Right cardiac atrium (tissue), 5 donors: ENCODE data around the gene ZDHHC21. TPM values are rescaled to one million over a fixed set of nuclear protein-coding genes. Genes with fewer than 3 reads are reported as not detected.

Experiments used
- ATAC-seq, 2 donors: fragments of 200-7000 bp; cut with Tn5 transposase; one replicate each; pipeline versions ENCODE4 v1.8.0 to v1.9.1; 2020; ENCODE audit warnings: moderate library complexity in 2 of 2, mild to moderate bottlenecking in 1 of 2
- DNase-seq, 3 donors: peaks; one replicate each; pipeline ENCODE4 v3.0.0-alpha.2; 2020
- H3K27ac ChIP-seq: one replicate; pipeline ENCODE4 v1.5.1; 2013; ENCODE audit warnings: mild to moderate bottlenecking, low read length, control low read depth, moderate library complexity
- H3K27me3 ChIP-seq: one replicate; pipeline ENCODE4 v1.6.1; 2013; ENCODE audit not compliant: control insufficient read depth, insufficient read depth
- H3K4me1 ChIP-seq: one replicate; pipeline ENCODE4 v1.6.1; 2013; ENCODE audit warnings: low read length; ENCODE audit not compliant: control insufficient read depth, insufficient read depth
- H3K4me3 ChIP-seq: one replicate; pipeline ENCODE4 v1.5.1; 2013; ENCODE audit warnings: low read length, control low read depth
- H3K9me3 ChIP-seq: one replicate; pipeline ENCODE4 v1.6.1; 2013; ENCODE audit warnings: low read length; ENCODE audit not compliant: control insufficient read depth
- WGBS: extraction: QIAGEN DNeasy Blood & Tissue Kit; methylation state at CpG from one replicate; pipeline ENCODE4 v1.1.7; 2013; 5-methylcytosine and 5-hydroxymethylcytosine counted together
- intact Hi-C, 4 donors: fragments of 100-400 bp; cut with DNase I; formaldehyde crosslinking; loops; one replicate each; pipeline versions ENCODE4 v1.11.0 to v1.14.0; 2022 to 2023
- polyA plus RNA-seq: library from polyadenylated mRNA; stranded (reverse); fragments of 200-250 nt; gene quantifications from one replicate; pipeline ENCODE4 v1.2.3, GENCODE V29; 2013
- total RNA-seq, 4 donors: library from RNA; stranded (reverse); fragmentation: NEBNext Ultra II Directional; extraction: Animal tissue kit (Norgen Biotek cat#: 25700); gene quantifications; one replicate each; pipeline ENCODE4 v1.2.1, GENCODE V29; 2021
- donor health status: healthy with polysubstance abuse.
- donor health status: DM: no; HTN: yes; CAD: no.
- donor health status: DM: no; HTN: no; CAD: no.
- donor health status: DM: no; HTN: yes; CAD: no; lungs with severe emphysema.
- donor health status: DM: yes; HTN: yes; CAD: no.

The ZDHHC21 gene
- total and polyA plus RNA-seq, 5 donors: 5.3 to 11.7 (median 11.1) TPM

GRCh38 chr9:14608540-14608939, 84.7 kb downstream of the ZDHHC21 start:
- WGBS: 79% methylated on average over 2 of the region's 2 CpGs

GRCh38 chr9:14597171-14597799, 95.9 kb downstream of the ZDHHC21 start:
- no peak overlapping the region for H3K27ac ChIP-seq
- ATAC-seq (no peak), DNase-seq (peak in 1 of 3 donors; percentile 31)
- H3K4me3 ChIP-seq: no peak overlapping the region
- no peaks in the 10 kb centered on the region for H3K9me3 ChIP-seq
- intact Hi-C loops: no loop called here
- no peaks in the 10 kb centered on the region for H3K4me1 ChIP-seq
- no peaks in the 10 kb centered on the region for H3K27me3 ChIP-seq
- WGBS: 96% methylated on average over 7 of the region's 7 CpGs

More at GRCh38 chr9:14608540-14608939, 84.7 kb downstream of the ZDHHC21 start:
- Histone ChIP-seq H3K27ac (no peak overlapping the region), H3K27me3 (no peaks in the 10 kb centered on the region), H3K4me3 (no peak overlapping the region), H3K9me3 (no peaks in the 10 kb centered on the region), H3K4me1 (no peaks in the 10 kb centered on the region)
- no peak for DNase-seq
- intact Hi-C loops: loop anchor here in 1 of 4 donors (5.0 kb wide), 1 partner anchor 169 kb away; no protein-coding TSS in a partner anchor
- no peak for ATAC-seq

- H3K9me3 ChIP-seq: no peaks in the 10 kb centered on the region
- no peak overlapping the region for H3K27ac ChIP-seq
- WGBS: 93% methylated on average over 3 of the region's 3 CpGs
- ATAC-seq (no peak), DNase-seq (no peak)
- H3K27me3 ChIP-seq: no peaks in the 10 kb centered on the region
- intact Hi-C loops: no loop called here
- H3K4me1 ChIP-seq: no peaks in the 10 kb centered on the region
- no peak overlapping the region for H3K4me3 ChIP-seq
Observed at GRCh38 chr9:14593406-14593805, 99.8 kb downstream of the ZDHHC21 start.

- WGBS: 87% methylated on average over 3 of the region's 3 CpGs
- Histone ChIP-seq H3K27ac (no peak overlapping the region), H3K9me3 (no peaks in the 10 kb centered on the region), H3K27me3 (no peaks in the 10 kb centered on the region), H3K4me3 (no peak overlapping the region), H3K4me1 (no peaks in the 10 kb centered on the region)
- no peak for ATAC-seq
- intact Hi-C loops: no loop called here
- DNase-seq: no peak
Observed at GRCh38 chr9:14591411-14591810, 101.8 kb downstream of the ZDHHC21 start.

- Histone ChIP-seq H3K4me1 (peaks cover 1% of the 10 kb centered on the region), H3K9me3 (no peaks in the 10 kb centered on the region), H3K27ac (no peak overlapping the region), H3K4me3 (no peak overlapping the region), H3K27me3 (no peaks in the 10 kb centered on the region)
- ATAC-seq (no peak), DNase-seq (no peak)
- 92% methylated on average over 8 of the region's 8 CpGs for WGBS
- intact Hi-C loops: no loop called here
Observed at GRCh38 chr9:14585730-14586473, 107.3 kb downstream of the ZDHHC21 start.

- DNase-seq (no peak), ATAC-seq (no peak)
- Histone ChIP-seq H3K9me3 (no peaks in the 10 kb centered on the region), H3K27ac (no peak overlapping the region), H3K4me3 (no peak overlapping the region), H3K4me1 (peaks cover 1% of the 10 kb centered on the region), H3K27me3 (no peaks in the 10 kb centered on the region)
- WGBS: 86% methylated on average over 4 of the region's 4 CpGs
- intact Hi-C loops: no loop called here
Observed at GRCh38 chr9:14584571-14584970, 108.7 kb downstream of the ZDHHC21 start.

GRCh38 chr9:14578030-14578429, 115.2 kb downstream of the ZDHHC21 start:
- Histone ChIP-seq H3K4me3 (no peak overlapping the region), H3K27me3 (no peaks in the 10 kb centered on the region), H3K27ac (no peak overlapping the region), H3K9me3 (no peaks in the 10 kb centered on the region), H3K4me1 (no peaks in the 10 kb centered on the region)
- DNase-seq (no peak), ATAC-seq (no peak)
- intact Hi-C loops: no loop called here

GRCh38 chr9:14574173-14574572, 119.1 kb downstream of the ZDHHC21 start:
- DNase-seq (no peak), ATAC-seq (no peak)
- 55% methylated on average over 1 of the region's 1 CpG for WGBS
- Histone ChIP-seq H3K4me1 (no peaks in the 10 kb centered on the region), H3K27me3 (no peaks in the 10 kb centered on the region), H3K9me3 (no peaks in the 10 kb centered on the region), H3K27ac (no peak overlapping the region), H3K4me3 (no peak overlapping the region)
- intact Hi-C loops: no loop called here

GRCh38 chr9:14573319-14573718, 119.9 kb downstream of the ZDHHC21 start:
- DNase-seq: no peak
- Histone ChIP-seq H3K27me3 (no peaks in the 10 kb centered on the region), H3K4me1 (no peaks in the 10 kb centered on the region), H3K27ac (no peak overlapping the region), H3K9me3 (no peaks in the 10 kb centered on the region), H3K4me3 (no peak overlapping the region)
- 95% methylated on average over 4 of the region's 4 CpGs for whole genome bisulfite sequencing
- intact Hi-C loops: no loop called here
- no peak for ATAC-seq

- H3K27ac ChIP-seq: no peak overlapping the region
- no peak for ATAC-seq
- H3K27me3 ChIP-seq: no peaks in the 10 kb centered on the region
- 66% methylated on average over 4 of the region's 4 CpGs for WGBS
- peaks cover 1% of the 10 kb centered on the region for H3K4me1 ChIP-seq
- no peaks in the 10 kb centered on the region for H3K9me3 ChIP-seq
- DNase-seq: no peak
- intact Hi-C loops: no loop called here
- no peak overlapping the region for H3K4me3 ChIP-seq
Observed at GRCh38 chr9:14565352-14566016, 127.7 kb downstream of the ZDHHC21 start.

- peaks cover 1% of the 10 kb centered on the region for H3K4me1 ChIP-seq
- H3K27ac ChIP-seq: no peak overlapping the region
- no peaks in the 10 kb centered on the region for H3K9me3 ChIP-seq
- no peak overlapping the region for H3K4me3 ChIP-seq
- H3K27me3 ChIP-seq: no peaks in the 10 kb centered on the region
- 70% methylated on average over 9 of the region's 9 CpGs for WGBS
- no peak for ATAC-seq
- DNase-seq: no peak
- intact Hi-C loops: no loop called here
Observed at GRCh38 chr9:14563902-14564624, 129.2 kb downstream of the ZDHHC21 start.
